ENCODE measurements around the gene FCN1.

Gene FCN1

GRCh38 chr9:134889386-134890154 is 28.1 kb downstream of the FCN1 start:
- no peak for DNase-seq

GRCh38 chr9:134888603-134889190 is 29.0 kb downstream of the FCN1 start:
- no peak for DNase-seq

GRCh38 chr9:134887686-134888602 is 29.8 kb downstream of the FCN1 start:
- DNase-seq, result no peak

- DNase-seq, result no peak
Measured at GRCh38 chr9:134887219-134887618, 30.5 kb downstream of the FCN1 start.

- no peak for DNase-seq
Measured at GRCh38 chr9:134886413-134886913, 31.2 kb downstream of the FCN1 start.

- DNase-seq, result no peak
Measured at GRCh38 chr9:134885679-134886412, 31.9 kb downstream of the FCN1 start.

GRCh38 chr9:134885001-134885678 is 32.6 kb downstream of the FCN1 start:
- DNase-seq, result no peak

- DNase-seq, result no peak
Measured at GRCh38 chr9:134884492-134884891, 33.2 kb downstream of the FCN1 start.

- DNase-seq, result no peak
Measured at GRCh38 chr9:134883040-134883782, 34.5 kb downstream of the FCN1 start.

- DNase-seq, result no peak
Measured at GRCh38 chr9:134882204-134882785, 35.4 kb downstream of the FCN1 start.

GRCh38 chr9:134881313-134881670 is 36.4 kb downstream of the FCN1 start:
- DNase-seq, result no peak

- DNase-seq, result no peak
Measured at GRCh38 chr9:134880484-134881312, 37.0 kb downstream of the FCN1 start, which contains the start of gene FCN2. Gene FCN2, plus strand, starts transcription at chr9:134880810. Its CDS starts 12 bp downstream, at chr9:134880822.

GRCh38 chr9:134879664-134880483 is 37.8 kb downstream of the FCN1 start:
- DNase-seq, result no peak

GRCh38 chr9:134877541-134877940 is 40.2 kb downstream of the FCN1 start:
- no peak for DNase-seq

- DNase-seq, result no peak
Measured at GRCh38 chr9:134875371-134875770, 42.3 kb downstream of the FCN1 start.

- DNase-seq, result no peak
Measured at GRCh38 chr9:134872482-134873231, 45.1 kb downstream of the FCN1 start.

GRCh38 chr9:134871697-134872340 is 45.9 kb downstream of the FCN1 start:
- no peak for DNase-seq

Data from KG1 (cell line).